GM18909 (cell line): ENCODE measurements around the gene TMEM191B.
A peak's percentile ranks its signal among the peaks of the same experiment; 100 is the strongest.
"Not testable (repeated sequence)": the region's sequence is repeated elsewhere in the genome, so short reads cannot be mapped to it uniquely, and the experiment has no call there.

ENCODE experiments used
- ATAC-seq: cut with Tn5 transposase; IDR thresholded peaks from one replicate; pipeline ENCODE4 v1.9.1; 2021; ENCODE audit warnings: mild to moderate bottlenecking; ENCODE audit not compliant: unreplicated experiment, poor library complexity

The TMEM191B gene

DNA sequence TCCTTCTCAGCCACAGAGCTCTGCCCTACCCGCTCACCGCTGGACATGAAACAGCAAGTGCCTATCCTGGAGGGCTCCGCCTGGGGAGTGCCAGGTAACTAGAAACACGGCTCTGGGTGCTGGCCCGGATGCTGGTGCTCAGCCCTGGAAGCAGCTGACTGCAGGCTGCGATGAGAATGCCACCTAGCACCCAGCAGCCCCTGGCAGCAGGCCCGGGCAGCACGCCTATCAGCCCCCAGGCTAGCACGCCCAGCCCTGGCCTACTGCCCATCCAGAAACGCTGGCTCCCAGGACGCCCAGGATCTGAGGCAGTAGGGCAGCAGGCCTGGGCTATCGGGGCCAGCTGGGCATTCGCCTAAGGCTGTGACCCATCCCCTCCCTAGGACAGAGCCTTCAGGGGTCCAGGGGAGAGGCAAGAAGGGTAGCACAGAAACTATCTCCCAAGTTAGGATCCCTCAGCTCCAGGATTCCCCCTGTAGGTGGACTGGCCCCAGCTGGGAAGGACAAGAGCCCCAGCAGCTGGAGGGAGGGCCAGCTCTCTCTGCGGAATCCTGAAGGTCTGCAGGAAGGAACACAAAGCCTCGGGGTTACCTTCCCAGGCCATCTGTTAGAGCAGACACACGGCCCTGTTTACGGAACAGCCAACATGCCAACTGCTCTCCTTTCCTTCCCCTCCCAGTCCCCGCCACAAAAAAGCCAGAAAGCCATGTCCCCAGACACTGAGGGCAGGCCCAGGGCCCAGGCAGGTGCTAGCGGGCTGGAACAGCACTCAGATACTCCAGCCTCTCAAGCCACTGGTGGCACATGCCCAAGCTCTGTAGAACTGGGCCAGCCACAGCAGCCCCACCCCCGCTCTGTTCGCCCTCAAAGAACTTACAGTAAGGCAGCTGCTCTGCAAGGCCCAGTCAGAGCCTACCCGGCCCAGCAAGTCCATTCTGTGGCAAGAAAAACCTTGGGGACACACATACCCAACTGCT lies 27.0 kb downstream of the TMEM191B start:
- ATAC-seq = not testable (repeated sequence)

- ATAC-seq = not testable (repeated sequence)
Observed at GRCh38 chr22:18558516-18558915, 30.9 kb downstream of the TMEM191B start.

- not testable (repeated sequence) for ATAC-seq
Observed at GRCh38 chr22:18558939-18559338, 31.3 kb downstream of the TMEM191B start.

DNA sequence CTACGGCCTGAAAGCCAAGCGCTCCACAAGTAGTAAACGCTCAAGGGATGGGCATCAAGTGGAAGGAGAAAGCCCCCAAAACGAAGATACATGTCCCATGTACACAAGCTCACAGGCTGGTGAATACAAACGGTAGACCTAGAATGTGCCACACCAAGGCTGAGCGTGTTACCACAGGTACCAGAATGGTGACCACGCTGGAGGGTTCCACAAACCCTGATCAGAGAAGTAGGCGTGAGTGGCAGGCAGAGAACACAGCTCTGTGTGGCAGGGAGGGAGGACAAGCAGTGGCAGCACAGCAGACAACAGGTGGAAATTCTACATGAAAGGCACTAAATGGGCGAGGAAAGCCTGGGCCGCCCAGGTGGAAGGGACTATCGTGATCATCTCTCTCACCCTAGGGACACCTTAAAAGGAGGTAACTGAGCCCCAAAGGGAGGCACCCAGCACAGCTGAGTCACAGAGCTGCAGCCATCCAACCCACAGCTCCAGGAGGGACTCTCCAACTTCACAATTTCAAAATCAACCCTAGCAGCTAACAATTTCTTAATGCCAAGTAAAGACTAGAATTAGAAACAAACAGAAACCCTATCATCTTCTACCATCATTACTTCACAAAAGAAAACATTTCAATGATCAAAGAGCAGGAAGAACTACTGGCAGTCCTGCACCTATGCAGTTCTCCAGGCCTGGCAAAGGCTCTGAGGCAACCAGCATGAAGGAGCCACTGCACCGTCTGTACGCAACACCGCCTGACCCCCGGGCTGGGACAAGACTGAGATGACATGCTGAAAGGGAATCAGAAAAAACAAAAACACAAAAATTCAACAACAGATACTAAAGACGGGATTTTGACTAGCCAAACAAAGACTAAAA lies 32.7 kb downstream of the TMEM191B start:
- ATAC-seq = not testable (repeated sequence)

- ATAC-seq = not testable (repeated sequence)
Observed at GRCh38 chr22:18570509-18571246, 43.1 kb downstream of the TMEM191B start.

DNA sequence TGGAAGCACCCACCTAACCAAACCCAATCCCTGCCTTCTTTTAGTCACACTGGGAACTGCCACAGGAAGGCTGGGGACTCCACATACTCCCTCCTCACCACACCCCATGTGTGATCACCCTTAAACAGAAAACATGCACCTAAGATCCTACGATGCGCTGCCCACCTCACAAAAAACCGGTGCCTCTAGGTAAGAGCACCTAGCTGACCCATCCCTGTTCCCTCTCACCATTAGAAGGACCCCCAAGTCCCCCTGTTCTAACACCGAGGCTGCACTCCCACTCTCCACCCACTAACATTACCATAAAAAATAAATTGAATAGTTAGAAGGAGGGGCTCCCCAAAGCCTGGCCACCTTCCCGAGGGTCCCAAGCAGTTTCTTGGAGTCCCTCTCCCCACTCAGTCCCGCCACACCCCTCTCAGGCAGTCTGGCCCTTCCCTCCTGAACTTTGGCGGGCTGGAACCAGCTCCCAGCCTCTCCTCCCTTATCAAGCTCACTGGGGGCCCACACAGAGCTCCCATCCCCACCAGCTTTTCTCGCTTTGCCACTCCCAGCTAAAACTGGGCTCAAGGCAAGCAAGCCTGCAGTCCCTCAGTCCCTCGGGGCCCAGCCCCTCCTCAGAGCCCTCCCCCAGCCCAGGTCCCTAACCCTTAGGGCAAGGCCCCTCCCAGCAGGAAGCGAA lies 46.0 kb downstream of the TMEM191B start:
- ATAC-seq = not testable (repeated sequence)

- not testable (repeated sequence) for ATAC-seq
Observed at GRCh38 chr22:18574555-18574954, 47.0 kb downstream of the TMEM191B start.

DNA sequence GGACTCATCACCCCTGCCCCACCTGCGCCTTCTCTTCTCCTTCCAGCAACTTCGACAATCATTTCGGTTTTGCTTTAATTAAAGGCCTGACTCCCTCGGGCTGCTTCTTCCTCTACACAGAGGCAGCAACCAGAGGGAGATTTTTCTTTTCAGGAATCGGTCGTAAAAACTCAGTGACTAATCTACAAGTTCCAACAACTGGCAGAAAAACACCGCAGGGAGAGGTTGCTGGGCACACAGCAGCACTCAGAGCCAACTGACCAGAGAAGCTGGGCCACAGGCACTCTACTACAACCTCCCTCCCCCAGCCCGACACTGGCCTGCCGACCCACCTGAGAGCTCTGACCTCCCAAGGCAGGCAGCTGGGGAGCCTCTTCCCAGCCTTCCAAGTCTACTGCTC lies 48.1 kb downstream of the TMEM191B start:
- ATAC-seq = not testable (repeated sequence)

DNA sequence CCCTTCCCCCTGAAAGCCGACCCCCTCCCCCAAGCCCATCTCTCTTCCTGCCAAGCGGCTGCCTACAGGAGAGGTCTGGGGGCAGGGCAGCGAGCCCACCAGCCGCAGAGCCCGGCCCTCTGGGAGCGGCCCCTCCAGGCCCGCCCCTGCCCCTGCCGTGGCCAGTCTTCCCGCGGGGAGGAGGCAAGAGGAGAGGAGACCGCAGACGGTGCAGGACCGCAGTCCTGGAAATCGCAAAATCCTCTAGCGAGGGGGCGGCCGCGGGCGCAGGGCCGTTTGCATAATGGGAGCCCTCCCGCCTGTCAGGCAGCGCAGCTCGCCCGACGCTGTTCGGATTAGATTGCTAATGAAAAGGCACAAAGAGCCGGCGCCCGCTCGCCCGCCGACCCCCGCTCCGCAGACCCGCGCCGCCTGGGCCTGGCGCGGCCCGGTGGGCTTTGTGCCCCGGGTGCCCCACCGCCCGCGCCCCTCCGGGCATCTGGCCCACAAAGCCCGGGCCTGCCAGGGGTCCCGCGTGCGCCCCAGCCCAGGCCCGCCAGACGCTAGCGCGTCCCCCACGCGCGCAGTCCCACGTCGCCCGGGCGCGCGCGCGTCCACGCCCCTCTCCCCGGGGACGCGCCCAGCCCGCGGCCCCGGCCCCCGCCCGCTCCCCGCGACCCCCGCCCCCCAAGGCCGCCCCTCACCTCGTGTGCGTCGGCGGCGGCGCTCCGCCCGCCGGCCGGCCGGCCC lies 49.7 kb downstream of the TMEM191B start:
- ATAC-seq = peak; percentile 33

GRCh38 chr22:18577847-18578246 lies 50.2 kb downstream of the TMEM191B start:
- ATAC-seq = peak; percentile 78
